GM12865 (cell line): ENCODE measurements around the gene TIPIN.

Source experiments
- DNase-seq: peaks from one replicate; pipeline ENCODE4 v3.0.0; 2010; ENCODE audit warnings: low read depth
- H3K4me3 ChIP-seq: 2 replicates; pipeline ENCODE4 v1.5.1; 2011; ENCODE audit warnings: mild to moderate bottlenecking, low read depth, low read length, control low read depth
- TF ChIP-seq, protein P1 (sequence below): IDR thresholded peaks from 2 replicates; pipeline ENCODE4 v1.5.1; 2011; ENCODE audit warnings: low read length, control low read depth, low read depth, inconsistent platforms; ENCODE audit not compliant: insufficient read depth; ENCODE audit errors: missing control alignments

TIPIN gene

DNA sequence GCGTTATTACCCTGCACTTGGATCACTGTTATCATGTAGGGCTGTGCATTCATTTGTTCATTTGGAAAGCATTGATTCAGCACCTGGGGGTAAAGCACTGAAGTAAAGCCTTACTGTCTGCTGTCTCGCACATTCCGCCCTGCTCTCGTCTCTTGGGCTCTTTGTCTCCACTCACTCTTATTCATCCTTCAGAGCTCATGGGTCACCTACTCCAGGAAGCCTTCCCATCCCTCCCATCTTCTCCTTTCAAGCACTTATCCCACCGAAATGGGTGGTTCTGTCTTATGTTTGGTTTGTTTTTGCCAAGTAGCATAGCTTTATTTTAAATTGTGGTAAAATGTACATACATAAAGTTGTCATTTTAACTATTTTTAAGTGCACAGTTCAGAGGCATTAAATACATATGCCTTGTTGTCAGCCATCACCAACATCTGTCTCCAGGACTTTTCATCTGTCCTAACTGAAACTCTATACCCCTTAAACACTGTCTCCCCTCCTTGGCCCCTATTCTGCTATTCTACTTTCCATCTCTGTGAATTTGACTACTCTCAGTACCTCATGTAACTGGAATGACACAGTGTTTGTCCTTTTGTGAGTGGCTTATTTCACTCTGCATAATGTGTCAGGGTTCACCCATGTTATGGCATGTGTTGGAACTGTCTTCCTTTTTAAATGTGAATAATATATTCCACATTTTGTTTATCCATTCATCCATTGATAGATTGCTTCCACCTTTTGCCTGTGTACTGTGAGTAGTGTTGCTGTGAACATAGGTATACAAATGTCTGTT lies 53.8 kb downstream of the TIPIN start:
- TF ChIP-seq, protein P1, sequence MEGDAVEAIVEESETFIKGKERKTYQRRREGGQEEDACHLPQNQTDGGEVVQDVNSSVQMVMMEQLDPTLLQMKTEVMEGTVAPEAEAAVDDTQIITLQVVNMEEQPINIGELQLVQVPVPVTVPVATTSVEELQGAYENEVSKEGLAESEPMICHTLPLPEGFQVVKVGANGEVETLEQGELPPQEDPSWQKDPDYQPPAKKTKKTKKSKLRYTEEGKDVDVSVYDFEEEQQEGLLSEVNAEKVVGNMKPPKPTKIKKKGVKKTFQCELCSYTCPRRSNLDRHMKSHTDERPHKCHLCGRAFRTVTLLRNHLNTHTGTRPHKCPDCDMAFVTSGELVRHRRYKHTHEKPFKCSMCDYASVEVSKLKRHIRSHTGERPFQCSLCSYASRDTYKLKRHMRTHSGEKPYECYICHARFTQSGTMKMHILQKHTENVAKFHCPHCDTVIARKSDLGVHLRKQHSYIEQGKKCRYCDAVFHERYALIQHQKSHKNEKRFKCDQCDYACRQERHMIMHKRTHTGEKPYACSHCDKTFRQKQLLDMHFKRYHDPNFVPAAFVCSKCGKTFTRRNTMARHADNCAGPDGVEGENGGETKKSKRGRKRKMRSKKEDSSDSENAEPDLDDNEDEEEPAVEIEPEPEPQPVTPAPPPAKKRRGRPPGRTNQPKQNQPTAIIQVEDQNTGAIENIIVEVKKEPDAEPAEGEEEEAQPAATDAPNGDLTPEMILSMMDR, result no peak
- no peak overlapping the region for H3K4me3 ChIP-seq
- no peak for DNase-seq

DNA sequence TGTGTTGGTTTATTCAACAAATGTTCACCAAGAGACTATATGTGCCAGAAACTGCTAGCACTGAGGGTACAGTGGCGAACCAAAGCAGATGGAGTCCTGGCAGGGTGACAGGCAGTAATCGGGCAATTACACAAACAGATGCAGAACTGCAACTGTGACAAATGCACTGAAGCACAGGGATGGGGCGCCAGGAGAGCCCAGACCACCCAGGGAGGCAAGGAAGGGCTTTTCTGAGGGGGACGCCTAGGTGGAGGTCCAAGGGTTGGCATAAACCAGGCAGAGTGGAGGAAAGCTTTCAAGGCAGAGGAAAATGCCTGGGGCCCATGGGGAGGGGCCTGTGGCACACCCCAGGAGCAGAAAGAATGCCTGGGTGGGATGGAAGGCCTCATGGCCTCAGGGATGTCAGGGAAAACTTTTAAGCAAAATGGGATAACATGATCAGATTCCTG lies 57.7 kb downstream of the TIPIN start:
- TF ChIP-seq, protein P1, result no peak
- DNase-seq, result no peak
- H3K4me3 ChIP-seq, result no peak overlapping the region

DNA sequence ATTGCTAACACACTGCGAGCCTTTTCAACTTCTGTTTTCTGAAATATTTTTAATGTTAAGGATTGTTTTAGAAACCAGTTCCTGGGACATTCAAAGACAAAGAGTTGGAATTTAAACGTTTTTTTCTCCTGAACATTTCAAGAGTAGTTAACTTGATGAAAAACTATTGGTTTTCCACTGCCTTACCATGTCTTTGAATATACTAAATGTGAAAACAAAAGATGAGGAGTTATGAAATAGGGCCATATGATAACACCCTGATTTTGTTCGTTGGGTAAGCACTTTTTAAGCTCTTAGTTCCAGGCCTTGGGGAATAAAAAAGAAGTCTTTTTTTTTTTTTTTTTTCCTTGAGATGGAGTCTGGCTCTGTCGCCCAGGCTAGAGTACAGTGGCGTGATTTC lies 60.3 kb downstream of the TIPIN start:
- H3K4me3 ChIP-seq, result no peak overlapping the region
- DNase-seq, result no peak
- TF ChIP-seq, protein P1, result no peak

GRCh38 chr15:66294932-66295235 lies 61.6 kb downstream of the TIPIN start:
- TF ChIP-seq, protein P1, result no peak
- H3K4me3 ChIP-seq, result peak overlapping the region; percentile 69
- no peak for DNase-seq

GRCh38 chr15:66294157-66294931 lies 62.1 kb downstream of the TIPIN start:
- TF ChIP-seq, protein P1, result no peak
- peak overlapping the region; percentile 69 for H3K4me3 ChIP-seq
- DNase-seq, result peak; percentile 58

GRCh38 chr15:66293419-66294156 lies 62.9 kb downstream of the TIPIN start, which contains the start of gene DIS3L:
Gene DIS3L (plus strand): TSS chr15:66293568. CDS start chr15:66293597, 29 bp downstream.
- H3K4me3 ChIP-seq, result peak within 1 kb of the TSS; percentile 69
- TF ChIP-seq, protein P1, result no peak
- DNase-seq, result peak; percentile 83
